ENCODE data around the gene TLCD2. TPM values are rescaled to one million over a fixed set of nuclear protein-coding genes. Genes with fewer than 3 reads are reported as not detected.
"Not testable (repeated sequence)": the region's sequence is repeated elsewhere in the genome, so short reads cannot be mapped to it uniquely, and the experiment has no call there.

TLCD2 gene
- total RNA-seq, 1 donor, result 4.7 TPM

DNA sequence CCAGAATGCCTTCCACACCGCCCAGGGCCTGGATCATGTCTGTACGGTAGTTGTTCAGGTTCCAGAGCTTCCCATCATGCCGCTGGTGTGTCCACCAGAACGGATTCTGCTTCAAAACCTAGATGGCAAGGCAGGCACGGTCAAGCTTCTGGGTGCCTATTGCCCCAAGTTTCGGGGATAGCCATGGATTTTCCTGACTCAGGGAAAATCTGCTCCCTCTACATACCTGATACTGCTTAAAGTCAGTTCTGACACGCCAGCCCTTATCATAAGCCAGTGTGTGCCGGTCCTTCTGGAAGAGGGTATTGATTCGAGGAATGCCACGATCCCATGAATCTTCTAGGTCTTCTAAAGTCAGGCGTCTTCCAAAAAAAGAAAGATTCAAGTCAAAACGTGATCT lies 49.1 kb downstream of the TLCD2 start:
- no peak overlapping the region for H3K4me2 ChIP-seq (ENCODE audit: insufficient read depth, low read length)
- no peak for DNase-seq (ENCODE audit: insufficient read length, low spot score, missing footprints)
- H3K36me3 ChIP-seq (ENCODE audit: insufficient read depth, low read length), result peaks cover 76% of the 10 kb centered on the region
- no peaks in the 10 kb centered on the region for H3K27me3 ChIP-seq (ENCODE audit: insufficient read depth, low read length)
- H4K20me1 ChIP-seq (ENCODE audit: insufficient read depth, low read length), result peaks cover under 1% of the 10 kb centered on the region
- no peak overlapping the region for H2AFZ ChIP-seq (ENCODE audit: low read length)
- peaks cover 6% of the 10 kb centered on the region for H3K79me2 ChIP-seq (ENCODE audit: insufficient read depth, low read length)
- no peak overlapping the region for H3K27ac ChIP-seq (ENCODE audit: low read depth, low read length)
- H3K9me3 ChIP-seq (ENCODE audit: low read depth, low read length), result no peaks in the 10 kb centered on the region
- TF ChIP-seq, protein P1, sequence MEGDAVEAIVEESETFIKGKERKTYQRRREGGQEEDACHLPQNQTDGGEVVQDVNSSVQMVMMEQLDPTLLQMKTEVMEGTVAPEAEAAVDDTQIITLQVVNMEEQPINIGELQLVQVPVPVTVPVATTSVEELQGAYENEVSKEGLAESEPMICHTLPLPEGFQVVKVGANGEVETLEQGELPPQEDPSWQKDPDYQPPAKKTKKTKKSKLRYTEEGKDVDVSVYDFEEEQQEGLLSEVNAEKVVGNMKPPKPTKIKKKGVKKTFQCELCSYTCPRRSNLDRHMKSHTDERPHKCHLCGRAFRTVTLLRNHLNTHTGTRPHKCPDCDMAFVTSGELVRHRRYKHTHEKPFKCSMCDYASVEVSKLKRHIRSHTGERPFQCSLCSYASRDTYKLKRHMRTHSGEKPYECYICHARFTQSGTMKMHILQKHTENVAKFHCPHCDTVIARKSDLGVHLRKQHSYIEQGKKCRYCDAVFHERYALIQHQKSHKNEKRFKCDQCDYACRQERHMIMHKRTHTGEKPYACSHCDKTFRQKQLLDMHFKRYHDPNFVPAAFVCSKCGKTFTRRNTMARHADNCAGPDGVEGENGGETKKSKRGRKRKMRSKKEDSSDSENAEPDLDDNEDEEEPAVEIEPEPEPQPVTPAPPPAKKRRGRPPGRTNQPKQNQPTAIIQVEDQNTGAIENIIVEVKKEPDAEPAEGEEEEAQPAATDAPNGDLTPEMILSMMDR (IDR thresholded peaks at IDR 0.05; ENCODE audit: extremely low read depth, low read depth, low read length), result no peak
- H3K4me3 ChIP-seq (ENCODE audit: insufficient read depth, low read length), result no peak overlapping the region
- no peaks in the 10 kb centered on the region for H3K4me1 ChIP-seq (ENCODE audit: insufficient read depth, low read length)

DNA sequence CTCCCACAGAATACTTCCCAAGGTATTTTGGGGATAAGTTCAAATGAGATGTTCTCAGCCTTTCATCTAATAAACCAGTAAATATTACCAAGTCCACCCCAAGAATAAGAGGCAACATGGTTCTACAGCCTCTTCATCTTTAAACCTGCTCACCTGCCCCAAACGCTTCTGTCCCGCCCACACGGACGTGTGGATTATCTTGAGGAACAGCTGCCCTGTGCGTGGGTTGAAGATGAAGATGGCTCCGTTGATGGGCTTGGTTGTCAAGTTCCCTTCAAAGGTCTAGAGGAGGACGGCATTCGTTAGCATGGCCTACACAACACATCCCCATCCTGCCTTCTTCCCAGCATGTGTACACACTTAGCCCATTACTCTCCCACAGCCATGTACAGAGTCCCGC lies 52.1 kb downstream of the TLCD2 start:
- no peaks in the 10 kb centered on the region for H4K20me1 ChIP-seq (ENCODE audit: insufficient read depth, low read length)
- H2AFZ ChIP-seq (ENCODE audit: low read length), result no peak overlapping the region
- H3K4me3 ChIP-seq (ENCODE audit: insufficient read depth, low read length), result no peak overlapping the region

DNA sequence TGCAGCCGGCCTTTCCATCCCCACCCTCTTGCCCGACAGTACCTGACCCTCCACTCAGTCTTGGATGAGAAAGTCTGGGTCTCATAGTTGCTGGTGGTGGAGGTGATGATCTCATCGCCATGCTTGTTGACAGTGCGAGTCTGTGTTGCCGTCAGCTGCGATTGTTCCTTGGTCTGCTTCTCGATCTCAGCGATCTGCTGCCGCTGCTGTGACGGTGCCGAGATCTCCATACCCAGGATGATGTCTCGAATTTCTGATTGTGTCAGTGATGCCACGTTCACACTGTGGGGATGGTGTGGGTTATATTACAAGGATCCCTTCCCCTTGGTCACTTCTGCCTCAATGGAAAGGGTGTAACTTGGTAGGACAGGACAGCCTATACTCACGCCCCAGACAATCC lies 56.4 kb downstream of the TLCD2 start:
- Histone ChIP-seq H3K27ac (ENCODE audit: low read depth, low read length) (no peak overlapping the region), H3K36me3 (ENCODE audit: insufficient read depth, low read length) (peaks cover 78% of the 10 kb centered on the region), H3K79me2 (ENCODE audit: insufficient read depth, low read length) (no peaks in the 10 kb centered on the region), H3K9me3 (ENCODE audit: low read depth, low read length) (no peaks in the 10 kb centered on the region), H3K27me3 (ENCODE audit: insufficient read depth, low read length) (no peaks in the 10 kb centered on the region), H4K20me1 (ENCODE audit: insufficient read depth, low read length) (no peaks in the 10 kb centered on the region), H3K4me3 (ENCODE audit: insufficient read depth, low read length) (no peak overlapping the region), H3K4me2 (ENCODE audit: insufficient read depth, low read length) (no peak overlapping the region), H3K4me1 (ENCODE audit: insufficient read depth, low read length) (peaks cover 7% of the 10 kb centered on the region), H2AFZ (ENCODE audit: low read length) (no peak overlapping the region)
- peak; percentile 44 for DNase-seq (ENCODE audit: insufficient read length, low spot score, missing footprints)
- TF ChIP-seq, protein P1 (IDR thresholded peaks at IDR 0.05; ENCODE audit: extremely low read depth, low read depth, low read length), result no peak

More for the DNA sequence above, 52.1 kb downstream of the TLCD2 start:
- H3K79me2 ChIP-seq (ENCODE audit: insufficient read depth, low read length), result no peaks in the 10 kb centered on the region
- H3K4me1 ChIP-seq (ENCODE audit: insufficient read depth, low read length), result no peaks in the 10 kb centered on the region
- H3K9me3 ChIP-seq (ENCODE audit: low read depth, low read length), result no peaks in the 10 kb centered on the region
- no peak for DNase-seq (ENCODE audit: insufficient read length, low spot score, missing footprints)
- H3K36me3 ChIP-seq (ENCODE audit: insufficient read depth, low read length), result peaks cover 82% of the 10 kb centered on the region
- no peaks in the 10 kb centered on the region for H3K27me3 ChIP-seq (ENCODE audit: insufficient read depth, low read length)
- no peak overlapping the region for H3K4me2 ChIP-seq (ENCODE audit: insufficient read depth, low read length)
- H3K27ac ChIP-seq (ENCODE audit: low read depth, low read length), result no peak overlapping the region
- TF ChIP-seq, protein P1 (IDR thresholded peaks at IDR 0.05; ENCODE audit: extremely low read depth, low read depth, low read length), result no peak

DNA sequence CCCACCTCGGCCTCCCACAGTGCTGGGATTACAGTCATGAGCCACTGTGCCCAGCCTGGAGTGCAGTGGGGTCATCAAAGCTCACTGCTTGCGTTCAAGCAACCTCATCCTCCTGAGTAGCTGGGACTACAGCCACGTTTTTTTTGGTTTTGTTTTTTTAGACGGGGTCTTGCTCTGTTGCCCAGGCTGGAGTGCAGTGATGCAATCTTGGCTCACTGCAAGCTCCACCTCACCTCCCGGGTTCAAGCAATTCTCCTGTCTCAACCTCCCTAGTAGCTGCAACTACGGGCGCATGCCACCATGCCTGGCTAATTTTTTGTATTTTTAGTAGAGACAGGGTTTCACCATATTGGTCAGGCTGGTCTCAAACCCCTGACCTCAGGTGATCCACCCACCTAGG lies 57.4 kb downstream of the TLCD2 start:
- not testable (repeated sequence) for H3K79me2 ChIP-seq (ENCODE audit: insufficient read depth, low read length); H2AFZ ChIP-seq (ENCODE audit: low read length); H4K20me1 ChIP-seq (ENCODE audit: insufficient read depth, low read length); H3K4me2 ChIP-seq (ENCODE audit: insufficient read depth, low read length); H3K27ac ChIP-seq (ENCODE audit: low read depth, low read length); H3K4me3 ChIP-seq (ENCODE audit: insufficient read depth, low read length); H3K9me3 ChIP-seq (ENCODE audit: low read depth, low read length); H3K4me1 ChIP-seq (ENCODE audit: insufficient read depth, low read length); H3K27me3 ChIP-seq (ENCODE audit: insufficient read depth, low read length); DNase-seq (ENCODE audit: insufficient read length, low spot score, missing footprints)
- H3K36me3 ChIP-seq (ENCODE audit: insufficient read depth, low read length), result peaks cover 69% of the 10 kb centered on the region

Other genes starting within 250 kb of the TLCD2 start
- 204 and 250 TPM in 2 replicates for gene MYO1C, start 217.7 kb downstream of the TLCD2 start, total RNA-seq
- gene INPP5K, start 193.8 kb downstream of the TLCD2 start, total RNA-seq, result 40.4 and 51.4 TPM in 2 replicates
- gene PITPNA, start 147.6 kb downstream of the TLCD2 start, total RNA-seq, result 19.2 and 21.5 TPM in 2 replicates
- 4.4 and 5.4 TPM in 2 replicates for gene SLC43A2, start 81.5 kb downstream of the TLCD2 start, total RNA-seq
- 0.88 and 1.4 TPM in 2 replicates for gene SCARF1, start 64.6 kb downstream of the TLCD2 start, total RNA-seq
- 11.2 and 11.6 TPM in 2 replicates for gene RILP, start 60.5 kb downstream of the TLCD2 start, total RNA-seq
- gene PRPF8, start 25.5 kb downstream of the TLCD2 start, total RNA-seq, result 107 and 111 TPM in 2 replicates
- gene WDR81, start 14.3 kb upstream of the TLCD2 start, total RNA-seq, result 47.7 and 47.8 TPM in 2 replicates
- gene SERPINF2, start 32.5 kb upstream of the TLCD2 start, total RNA-seq, result under 0.01 TPM in 1 of 2 replicates, not detected in the other
- gene SERPINF1, start 51.7 kb upstream of the TLCD2 start, total RNA-seq, result 309 and 314 TPM in 2 replicates
- 10.1 and 10.6 TPM in 2 replicates for gene SMYD4, start 119.5 kb upstream of the TLCD2 start, total RNA-seq
- gene RPA1, start 119.6 kb upstream of the TLCD2 start, total RNA-seq, result 14.1 and 14.8 TPM in 2 replicates